Measurements from ENCODE around the gene DNA2.
"Not testable (repeated sequence)": the region's sequence is repeated elsewhere in the genome, so short reads cannot be mapped to it uniquely, and the experiment has no call there.

The DNA2 gene

GRCh38 chr10:68471586-68472408 is at the start of gene DNA2:
Gene DNA2 (minus strand): TSS chr10:68471973. CDS start chr10:68471864, 109 bp downstream.
- peak; percentile 10 for DNase-seq

- DNase-seq: not testable (repeated sequence)
These were observed 46.8 kb upstream of the DNA2 start for GRCh38 chr10:68518609-68519008.

- no peak for DNase-seq
These were observed 45.4 kb upstream of the DNA2 start for GRCh38 chr10:68517188-68517587.

- DNase-seq: no peak
These were observed 45.0 kb upstream of the DNA2 start for GRCh38 chr10:68516766-68517165.

GRCh38 chr10:68516216-68516615 is 44.4 kb upstream of the DNA2 start:
- not testable (repeated sequence) for DNase-seq

GRCh38 chr10:68508090-68508489 is 36.3 kb upstream of the DNA2 start:
- no peak for DNase-seq

- DNase-seq: no peak
These were observed 34.6 kb upstream of the DNA2 start for GRCh38 chr10:68506411-68506810.

GRCh38 chr10:68502846-68503245 is 31.1 kb upstream of the DNA2 start:
- no peak for DNase-seq

GRCh38 chr10:68501691-68502090 is 29.9 kb upstream of the DNA2 start:
- DNase-seq: no peak

GRCh38 chr10:68499544-68499943 is 27.8 kb upstream of the DNA2 start:
- no peak for DNase-seq

- DNase-seq: no peak
These were observed 24.3 kb upstream of the DNA2 start for GRCh38 chr10:68496072-68496471.

GRCh38 chr10:68492118-68492517 is 20.3 kb upstream of the DNA2 start:
- DNase-seq: no peak

GRCh38 chr10:68489919-68490318 is 18.1 kb upstream of the DNA2 start:
- no peak for DNase-seq

GRCh38 chr10:68474021-68474420 is 2.2 kb upstream of the DNA2 start:
- DNase-seq: no peak

GRCh38 chr10:68471063-68471585 is 649 bp downstream of the DNA2 start:
- DNase-seq: no peak

GRCh38 chr10:68470300-68470699 is 1.5 kb downstream of the DNA2 start:
- DNase-seq: no peak

- no peak for DNase-seq
These were observed 1.9 kb downstream of the DNA2 start for GRCh38 chr10:68469838-68470237.

GRCh38 chr10:68464729-68465128 is 7.0 kb downstream of the DNA2 start:
- DNase-seq: not testable (repeated sequence)

GRCh38 chr10:68463365-68464093 is 8.2 kb downstream of the DNA2 start:
- DNase-seq: no peak

GRCh38 chr10:68462536-68462935 is 9.2 kb downstream of the DNA2 start:
- no peak for DNase-seq

- no peak for DNase-seq
These were observed 10.7 kb downstream of the DNA2 start for GRCh38 chr10:68461032-68461431.

GRCh38 chr10:68449698-68450097 is 22.1 kb downstream of the DNA2 start:
- DNase-seq: not testable (repeated sequence)

GRCh38 chr10:68446179-68446578 is 25.6 kb downstream of the DNA2 start:
- DNase-seq: no peak

GRCh38 chr10:68442971-68443370 is 28.8 kb downstream of the DNA2 start:
- no peak for DNase-seq

All from cortex of kidney (tissue), 1 donor.